ENCODE measurements around the gene CASZ1.

The CASZ1 gene

DNA sequence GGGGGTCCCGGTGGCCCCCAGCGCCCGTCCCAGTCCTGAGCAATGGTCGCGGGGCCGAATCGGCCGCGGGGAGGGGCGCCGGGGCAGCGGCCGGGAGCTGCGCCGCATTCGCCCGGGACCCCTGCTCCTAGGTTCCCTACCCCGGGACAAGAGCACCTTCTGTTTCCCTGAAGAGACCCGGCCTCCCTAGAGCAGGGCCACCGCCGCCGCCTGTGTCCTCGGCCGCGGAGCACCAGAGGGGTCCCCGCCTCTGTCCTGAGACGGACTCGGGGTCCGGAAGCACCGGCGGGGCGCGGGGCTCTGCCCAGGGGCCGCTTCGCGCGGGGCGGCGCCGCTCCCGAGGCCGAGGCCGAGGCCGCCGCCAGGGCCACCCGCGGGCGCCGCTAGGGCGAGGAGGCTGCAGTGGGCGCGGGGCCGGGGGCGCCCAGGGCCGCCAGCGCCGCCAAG is 157.9 kb downstream of the CASZ1 start:
- DNase-seq (ENCODE audit: low spot score) (no peak), ATAC-seq (ENCODE audit: low read depth) (no peak)
- no peaks in the 10 kb centered on the region for H3K36me3 ChIP-seq (ENCODE audit: low read depth)
- no peaks in the 10 kb centered on the region for H3K9me3 ChIP-seq (ENCODE audit: severe bottlenecking)
- peaks cover 29% of the 10 kb centered on the region for H3K4me1 ChIP-seq (ENCODE audit: insufficient read depth, poor library complexity, severe bottlenecking)
- no peak overlapping the region for H3K27ac ChIP-seq (ENCODE audit: poor library complexity, severe bottlenecking)
- H3K27me3 ChIP-seq (ENCODE audit: insufficient read depth, poor library complexity, severe bottlenecking), result no peaks in the 10 kb centered on the region
- no peak overlapping the region for H3K4me3 ChIP-seq (ENCODE audit: severe bottlenecking)
- TF ChIP-seq, protein P1, sequence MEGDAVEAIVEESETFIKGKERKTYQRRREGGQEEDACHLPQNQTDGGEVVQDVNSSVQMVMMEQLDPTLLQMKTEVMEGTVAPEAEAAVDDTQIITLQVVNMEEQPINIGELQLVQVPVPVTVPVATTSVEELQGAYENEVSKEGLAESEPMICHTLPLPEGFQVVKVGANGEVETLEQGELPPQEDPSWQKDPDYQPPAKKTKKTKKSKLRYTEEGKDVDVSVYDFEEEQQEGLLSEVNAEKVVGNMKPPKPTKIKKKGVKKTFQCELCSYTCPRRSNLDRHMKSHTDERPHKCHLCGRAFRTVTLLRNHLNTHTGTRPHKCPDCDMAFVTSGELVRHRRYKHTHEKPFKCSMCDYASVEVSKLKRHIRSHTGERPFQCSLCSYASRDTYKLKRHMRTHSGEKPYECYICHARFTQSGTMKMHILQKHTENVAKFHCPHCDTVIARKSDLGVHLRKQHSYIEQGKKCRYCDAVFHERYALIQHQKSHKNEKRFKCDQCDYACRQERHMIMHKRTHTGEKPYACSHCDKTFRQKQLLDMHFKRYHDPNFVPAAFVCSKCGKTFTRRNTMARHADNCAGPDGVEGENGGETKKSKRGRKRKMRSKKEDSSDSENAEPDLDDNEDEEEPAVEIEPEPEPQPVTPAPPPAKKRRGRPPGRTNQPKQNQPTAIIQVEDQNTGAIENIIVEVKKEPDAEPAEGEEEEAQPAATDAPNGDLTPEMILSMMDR (IDR thresholded peaks at IDR 0.05; ENCODE audit: poor library complexity, severe bottlenecking), result no peak

DNA sequence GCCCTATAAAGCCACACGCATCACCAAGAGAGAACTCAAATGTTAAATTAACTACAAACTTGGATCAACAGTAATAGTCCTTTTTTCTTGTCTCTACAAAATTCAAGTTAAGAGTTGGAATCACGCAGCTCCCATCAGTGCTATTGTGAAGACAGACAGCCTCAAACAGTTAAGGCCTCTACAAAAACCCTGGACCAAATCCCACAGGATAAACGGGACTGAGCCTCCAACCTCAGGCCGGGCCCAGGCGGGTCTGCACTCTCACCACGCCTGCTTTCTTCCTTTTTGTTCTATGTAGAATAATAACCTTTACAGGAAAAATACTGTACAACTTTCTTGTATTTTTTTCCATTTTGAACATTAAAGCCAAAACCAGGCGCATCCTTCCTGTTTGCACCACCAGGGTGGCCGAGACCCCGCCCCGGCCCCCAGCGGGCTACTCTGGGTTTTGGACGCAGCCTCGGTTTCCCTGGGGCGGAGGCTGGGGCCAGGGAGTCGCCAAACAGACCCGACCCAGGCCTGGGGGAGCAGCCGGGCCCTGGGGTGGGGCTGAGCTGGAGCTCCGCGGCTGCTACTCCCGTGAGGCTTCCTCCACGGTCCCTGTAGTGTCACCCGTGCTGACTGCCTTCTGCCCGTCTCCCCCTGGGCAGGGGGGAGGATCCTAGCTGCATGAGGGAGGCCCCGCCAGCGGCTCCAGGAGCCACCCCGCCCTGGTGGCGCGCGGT is 158.4 kb downstream of the CASZ1 start:
- Histone ChIP-seq H3K4me3 (ENCODE audit: severe bottlenecking) (no peak overlapping the region), H3K4me1 (ENCODE audit: insufficient read depth, poor library complexity, severe bottlenecking) (peaks cover 27% of the 10 kb centered on the region), H3K27me3 (ENCODE audit: insufficient read depth, poor library complexity, severe bottlenecking) (no peaks in the 10 kb centered on the region), H3K9me3 (ENCODE audit: severe bottlenecking) (no peaks in the 10 kb centered on the region), H3K27ac (ENCODE audit: poor library complexity, severe bottlenecking) (peak overlapping the region; percentile 94), H3K36me3 (ENCODE audit: low read depth) (no peaks in the 10 kb centered on the region)
- ATAC-seq (ENCODE audit: low read depth) (no peak), DNase-seq (ENCODE audit: low spot score) (no peak)
- TF ChIP-seq, protein P1 (IDR thresholded peaks at IDR 0.05; ENCODE audit: poor library complexity, severe bottlenecking), result no peak

GRCh38 chr1:10637400-10637799 is 159.0 kb downstream of the CASZ1 start:
- Histone ChIP-seq H3K27me3 (ENCODE audit: insufficient read depth, poor library complexity, severe bottlenecking) (no peaks in the 10 kb centered on the region), H3K36me3 (ENCODE audit: low read depth) (no peaks in the 10 kb centered on the region), H3K9me3 (ENCODE audit: severe bottlenecking) (no peaks in the 10 kb centered on the region), H3K4me1 (ENCODE audit: insufficient read depth, poor library complexity, severe bottlenecking) (peaks cover 27% of the 10 kb centered on the region), H3K4me3 (ENCODE audit: severe bottlenecking) (no peak overlapping the region), H3K27ac (ENCODE audit: poor library complexity, severe bottlenecking) (peak overlapping the region; percentile 94)
- ATAC-seq (ENCODE audit: low read depth) (no peak), DNase-seq (ENCODE audit: low spot score) (no peak)
- TF ChIP-seq, protein P1 (IDR thresholded peaks at IDR 0.05; ENCODE audit: poor library complexity, severe bottlenecking), result no peak

DNA sequence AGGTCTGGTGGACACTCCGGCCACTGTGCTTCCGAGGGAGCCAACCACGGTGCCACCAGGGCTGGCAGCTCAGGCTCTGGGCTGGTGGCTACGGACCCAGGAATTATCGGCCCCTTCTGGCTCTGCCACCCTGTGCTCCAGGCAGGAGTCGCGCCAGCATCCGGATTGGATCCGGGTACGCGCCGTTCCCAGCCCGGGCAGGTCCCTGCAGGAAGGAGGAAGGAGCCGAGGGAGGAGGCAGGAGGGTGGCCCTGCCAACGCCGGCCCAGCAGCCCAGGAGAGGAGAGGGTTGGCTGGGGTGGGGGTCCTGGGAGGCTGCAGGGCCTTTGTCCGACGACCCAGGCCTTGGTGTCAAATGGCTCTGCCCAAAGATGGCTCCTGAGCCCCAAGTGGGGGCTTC is 160.5 kb downstream of the CASZ1 start:
- Histone ChIP-seq H3K27ac (ENCODE audit: poor library complexity, severe bottlenecking) (peak overlapping the region; percentile 94), H3K4me3 (ENCODE audit: severe bottlenecking) (no peak overlapping the region), H3K27me3 (ENCODE audit: insufficient read depth, poor library complexity, severe bottlenecking) (no peaks in the 10 kb centered on the region), H3K36me3 (ENCODE audit: low read depth) (no peaks in the 10 kb centered on the region), H3K9me3 (ENCODE audit: severe bottlenecking) (no peaks in the 10 kb centered on the region), H3K4me1 (ENCODE audit: insufficient read depth, poor library complexity, severe bottlenecking) (peaks cover 27% of the 10 kb centered on the region)
- ATAC-seq (ENCODE audit: low read depth) (peak; percentile 60), DNase-seq (ENCODE audit: low spot score) (no peak)
- TF ChIP-seq, protein P1 (IDR thresholded peaks at IDR 0.05; ENCODE audit: poor library complexity, severe bottlenecking), result no peak
